Fibroblast of the aortic adventitia (primary cell): ENCODE measurements around the gene LGR5. TPM values are rescaled to one million over a fixed set of nuclear protein-coding genes. Genes with fewer than 3 reads are reported as not detected.

Experiments used
- DNase-seq: peaks from one replicate; pipeline ENCODE4 v3.0.0-alpha.2; 2010; ENCODE audit warnings: low read depth
- H3K4me3 ChIP-seq: 2 replicates; pipeline ENCODE4 v1.5.1; 2011; ENCODE audit warnings: low read depth, mild to moderate bottlenecking, control low read depth, low read length, moderate library complexity
- total RNA-seq: library from RNA; depleted of rRNA; stranded (reverse); fragments of >200 nt; gene quantifications from 2 replicates; pipeline ENCODE4 v1.2.3, GENCODE V29; 2012; ENCODE audit warnings: low replicate concordance
- TF ChIP-seq, protein P1 (sequence below): IDR thresholded peaks from 2 replicates; pipeline ENCODE4 v1.5.1; 2011; ENCODE audit warnings: mild to moderate bottlenecking, low read length, control low read depth, inconsistent platforms; ENCODE audit not compliant: insufficient read depth

The LGR5 gene
- total RNA-seq, 1 donor, result 7.8 TPM

DNA sequence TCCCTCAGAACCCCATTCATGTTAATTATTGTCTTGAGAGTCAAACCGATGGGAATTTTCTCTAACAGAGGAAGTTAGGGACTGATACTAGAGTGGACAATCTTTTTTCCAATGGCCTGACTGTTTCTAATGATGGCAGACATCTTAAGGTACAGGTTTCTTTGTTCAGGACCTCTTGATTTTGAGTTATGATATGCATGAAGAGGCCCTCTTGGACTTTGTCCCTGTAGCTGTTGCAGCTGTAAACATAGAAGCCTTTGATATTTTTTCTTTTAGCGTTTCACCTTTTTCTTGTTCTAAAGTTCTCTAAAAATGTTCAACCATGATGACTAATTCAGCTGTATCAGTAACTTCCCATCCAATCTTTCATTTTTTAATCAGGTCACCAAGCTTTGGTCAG lies 53.0 kb downstream of the LGR5 start:
- H3K4me3 ChIP-seq, result no peak overlapping the region
- no peak for DNase-seq
- TF ChIP-seq, protein P1, sequence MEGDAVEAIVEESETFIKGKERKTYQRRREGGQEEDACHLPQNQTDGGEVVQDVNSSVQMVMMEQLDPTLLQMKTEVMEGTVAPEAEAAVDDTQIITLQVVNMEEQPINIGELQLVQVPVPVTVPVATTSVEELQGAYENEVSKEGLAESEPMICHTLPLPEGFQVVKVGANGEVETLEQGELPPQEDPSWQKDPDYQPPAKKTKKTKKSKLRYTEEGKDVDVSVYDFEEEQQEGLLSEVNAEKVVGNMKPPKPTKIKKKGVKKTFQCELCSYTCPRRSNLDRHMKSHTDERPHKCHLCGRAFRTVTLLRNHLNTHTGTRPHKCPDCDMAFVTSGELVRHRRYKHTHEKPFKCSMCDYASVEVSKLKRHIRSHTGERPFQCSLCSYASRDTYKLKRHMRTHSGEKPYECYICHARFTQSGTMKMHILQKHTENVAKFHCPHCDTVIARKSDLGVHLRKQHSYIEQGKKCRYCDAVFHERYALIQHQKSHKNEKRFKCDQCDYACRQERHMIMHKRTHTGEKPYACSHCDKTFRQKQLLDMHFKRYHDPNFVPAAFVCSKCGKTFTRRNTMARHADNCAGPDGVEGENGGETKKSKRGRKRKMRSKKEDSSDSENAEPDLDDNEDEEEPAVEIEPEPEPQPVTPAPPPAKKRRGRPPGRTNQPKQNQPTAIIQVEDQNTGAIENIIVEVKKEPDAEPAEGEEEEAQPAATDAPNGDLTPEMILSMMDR, result no peak

GRCh38 chr12:71499834-71500233 lies 60.2 kb downstream of the LGR5 start:
- TF ChIP-seq, protein P1, result no peak
- no peak overlapping the region for H3K4me3 ChIP-seq
- DNase-seq, result no peak

- H3K4me3 ChIP-seq, result no peak overlapping the region
- no peak for DNase-seq
- TF ChIP-seq, protein P1, result no peak
Measured at GRCh38 chr12:71503579-71504391, 64.2 kb downstream of the LGR5 start.

DNA sequence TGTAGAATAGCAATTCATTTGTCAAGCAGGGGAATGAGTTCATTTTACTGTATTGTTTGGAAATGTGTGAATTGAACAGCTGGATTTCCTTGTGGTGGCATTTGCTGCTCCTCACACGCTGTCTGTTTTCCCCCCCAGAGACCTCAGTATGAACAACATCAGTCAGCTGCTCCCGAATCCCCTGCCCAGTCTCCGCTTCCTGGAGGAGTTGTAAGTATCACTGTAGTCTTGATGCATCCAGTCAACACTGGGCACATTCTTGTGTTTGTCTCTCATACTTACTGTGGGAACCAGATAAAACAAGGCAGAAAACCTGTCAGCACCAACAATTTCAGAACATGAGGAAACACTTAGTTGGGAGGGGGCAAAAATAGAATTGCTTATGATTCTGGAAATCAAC lies 64.9 kb downstream of the LGR5 start:
- no peak for DNase-seq
- no peak overlapping the region for H3K4me3 ChIP-seq
- TF ChIP-seq, protein P1, result no peak

DNA sequence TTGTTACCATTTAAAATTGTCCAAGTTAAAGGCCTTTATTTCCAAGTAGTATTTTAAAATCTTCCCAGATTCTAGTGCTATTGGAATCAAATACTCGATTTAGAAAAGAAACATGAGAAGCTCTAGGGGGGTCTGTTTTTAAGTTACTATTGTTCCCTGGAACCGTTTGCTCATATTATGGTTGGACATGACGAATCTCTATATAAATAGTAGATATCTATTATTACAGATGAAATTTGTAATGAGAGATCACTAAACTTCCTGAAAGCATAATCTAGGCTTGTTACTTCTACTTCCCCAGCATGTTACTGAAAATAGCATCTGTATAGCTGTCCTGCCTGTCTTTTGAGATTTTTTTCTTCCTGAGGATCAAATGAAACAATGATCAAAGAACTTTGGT lies 70.1 kb downstream of the LGR5 start:
- TF ChIP-seq, protein P1, result no peak
- DNase-seq, result no peak
- no peak overlapping the region for H3K4me3 ChIP-seq

DNA sequence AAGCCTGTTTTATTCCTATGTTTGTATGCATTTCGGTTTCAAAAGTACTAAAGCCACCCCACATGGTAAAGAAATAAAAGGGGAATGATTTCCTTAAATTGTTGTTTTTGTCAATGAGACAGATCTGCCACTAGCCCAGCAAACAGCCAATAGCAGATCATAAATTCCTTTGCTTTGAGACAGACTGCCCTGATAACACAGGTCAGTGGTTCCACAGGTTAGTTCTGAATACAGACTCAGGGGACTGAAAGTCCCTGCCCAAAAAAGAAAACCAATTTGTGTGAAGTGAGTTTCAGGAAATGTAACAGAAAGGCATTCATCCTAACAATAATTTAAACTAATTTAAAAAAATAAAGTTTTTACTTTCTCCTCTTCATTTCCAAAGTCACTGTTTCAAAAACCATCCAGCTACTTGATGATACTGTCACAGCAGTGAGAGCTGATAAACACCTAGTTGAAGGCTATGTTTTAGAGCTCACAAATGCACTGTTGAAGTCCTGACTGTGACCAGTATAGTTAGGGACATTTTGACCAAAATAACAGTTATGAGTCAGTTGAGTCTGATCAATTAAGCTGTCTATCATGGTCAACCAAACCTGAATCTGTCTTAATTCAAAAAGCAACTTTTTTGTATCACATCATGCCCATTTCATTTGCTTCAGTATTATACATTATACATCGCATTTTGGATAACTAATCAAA lies 77.7 kb downstream of the LGR5 start:
- TF ChIP-seq, protein P1, result no peak
- no peak for DNase-seq
- H3K4me3 ChIP-seq, result no peak overlapping the region
